HepG2 (cell line): ENCODE measurements around the gene TNFSF8.

Source experiments
- EZH2 ChIP-seq: conservative IDR thresholded peaks from 2 replicates; pipeline ENCODE4 v1.6.1; 2012; ENCODE audit warnings: mild to moderate bottlenecking, low read depth, low read length, moderate library complexity
- GTF3A ChIP-seq: sonication (generic); formaldehyde crosslinking; conservative IDR thresholded peaks from 2 replicates; pipeline ENCODE4 v1.4.0; 2020; ENCODE audit warnings: mild to moderate bottlenecking, missing genetic modification reagents
- TAF1 ChIP-seq: sonication (generic); formaldehyde crosslinking; IDR thresholded peaks from 2 replicates; pipeline ENCODE4 v1.4.0; 2020; ENCODE audit warnings: missing genetic modification reagents
- ZNF124 ChIP-seq: sonication (generic); formaldehyde crosslinking; IDR thresholded peaks from 2 replicates; pipeline ENCODE4 v1.4.0; 2020; ENCODE audit warnings: missing genetic modification reagents
- ZNF770 ChIP-seq: sonication (generic); formaldehyde crosslinking; IDR thresholded peaks from 2 replicates; pipeline ENCODE4 v1.5.0; 2020; ENCODE audit warnings: mild to moderate bottlenecking, missing genetic modification reagents

GRCh38 chr9:114958844-114959235 lies 28.4 kb upstream of the TNFSF8 start:
- TF ChIP-seq EZH2 (no peak), GTF3A (CRISPR knock-in tag) (no peak), ZNF770 (CRISPR knock-in tag) (no peak), ZNF124 (CRISPR knock-in tag) (no peak), TAF1 (CRISPR knock-in tag) (no peak)
